HG02981 (cell line): ENCODE measurements around the gene SCN5A.

Experiments used
- ATAC-seq: cut with Tn5 transposase; IDR thresholded peaks from one replicate; pipeline ENCODE4 v1.9.1; 2021; ENCODE audit warnings: mild to moderate bottlenecking, moderate library complexity; ENCODE audit not compliant: unreplicated experiment

SCN5A gene

DNA sequence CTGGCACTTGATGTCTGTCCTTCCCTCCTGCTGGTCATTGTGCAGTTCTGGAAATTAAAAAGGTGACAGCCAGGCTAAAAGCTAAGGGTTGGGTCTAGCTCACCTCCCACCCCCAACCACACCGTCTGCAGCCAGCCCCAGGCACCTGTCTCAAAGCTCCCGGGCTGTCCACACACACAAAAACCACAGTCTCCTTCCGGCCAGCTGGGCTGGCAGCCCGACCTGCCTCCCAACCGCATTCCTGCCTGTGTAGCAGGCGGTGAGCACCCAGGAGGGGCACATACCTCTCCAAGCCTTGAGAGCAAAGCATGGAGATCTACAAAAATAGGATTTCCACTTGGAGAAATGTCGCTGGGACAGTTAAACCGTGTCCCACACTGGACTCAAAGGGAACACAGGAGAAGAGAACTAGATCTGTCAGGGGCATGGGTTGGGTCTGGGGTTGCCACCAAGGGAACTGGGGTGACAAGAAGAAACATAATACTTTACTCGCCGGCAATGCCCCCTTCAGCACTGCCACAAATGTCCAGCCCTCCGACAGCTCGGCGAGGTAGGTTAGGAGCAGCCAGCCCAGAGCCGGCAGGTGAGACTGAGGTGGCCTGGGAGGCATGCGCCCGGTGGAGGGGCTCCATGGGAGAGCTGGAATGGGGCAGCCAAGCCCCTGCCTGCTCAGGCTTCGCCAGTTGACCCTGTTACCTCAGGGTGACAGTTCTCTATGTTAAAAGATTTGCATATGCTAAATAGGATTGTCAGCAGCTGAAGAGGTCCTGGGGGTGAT lies 101.1 kb downstream of the SCN5A start:
- no peak for ATAC-seq

DNA sequence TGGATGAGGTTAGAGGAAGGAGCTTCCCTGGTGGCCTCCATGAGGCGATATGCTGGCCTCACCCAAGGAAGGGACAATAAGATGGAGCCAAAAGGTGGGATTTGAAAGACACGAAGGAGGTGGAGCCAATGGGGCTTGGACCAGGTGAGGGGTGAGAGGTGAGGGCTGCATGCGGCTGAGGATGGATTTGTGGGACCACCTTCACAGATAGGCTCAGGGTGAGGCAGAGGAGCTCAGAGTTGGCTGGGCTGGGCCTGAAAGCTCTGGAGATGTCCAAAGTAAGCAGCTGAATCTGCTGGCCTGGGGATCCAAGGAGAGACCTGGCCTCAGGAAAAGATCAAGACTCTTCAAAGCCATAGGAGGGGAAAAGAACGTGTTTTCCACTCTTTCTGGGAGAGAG lies 103.5 kb downstream of the SCN5A start:
- ATAC-seq = no peak

DNA sequence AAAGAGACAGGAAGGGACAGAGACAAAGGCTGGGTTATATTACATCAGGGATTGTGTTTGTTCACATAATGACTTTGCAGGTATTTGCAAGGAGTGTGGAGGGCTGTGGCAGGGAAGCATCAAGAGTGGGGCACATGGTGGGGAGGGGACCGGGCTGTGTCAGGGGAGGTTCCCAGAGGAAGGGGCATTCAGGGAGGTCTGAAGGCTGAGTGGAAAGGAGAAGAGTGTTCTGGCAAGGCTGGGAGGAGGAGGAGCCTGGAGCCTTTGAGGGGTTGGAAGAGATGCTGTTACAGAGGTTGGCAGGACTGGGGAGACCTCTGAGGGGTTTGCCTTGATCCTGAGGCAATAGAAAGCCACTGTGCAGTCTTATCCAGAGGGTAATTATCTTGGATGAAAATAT lies 103.9 kb downstream of the SCN5A start:
- ATAC-seq = no peak

DNA sequence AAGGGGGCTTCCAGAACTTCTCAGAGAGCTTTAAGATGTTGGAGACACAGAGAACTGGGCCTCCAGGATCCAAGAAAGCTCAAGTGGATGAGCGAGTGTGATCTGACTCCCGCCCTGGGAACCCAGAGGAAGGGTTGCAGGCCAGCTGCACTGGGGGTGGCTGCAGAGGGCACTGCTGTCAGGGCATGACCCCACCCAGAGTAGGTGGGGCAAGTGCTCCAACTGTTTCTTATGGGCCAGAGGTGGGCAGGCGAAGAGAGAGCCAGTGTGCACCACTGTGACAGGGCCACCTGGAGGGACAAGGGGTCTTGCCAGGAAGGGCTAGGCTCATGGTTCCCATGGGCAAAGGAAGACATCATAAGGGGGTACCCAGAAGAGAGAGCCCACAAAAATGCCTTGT lies 104.6 kb downstream of the SCN5A start:
- ATAC-seq = no peak

DNA sequence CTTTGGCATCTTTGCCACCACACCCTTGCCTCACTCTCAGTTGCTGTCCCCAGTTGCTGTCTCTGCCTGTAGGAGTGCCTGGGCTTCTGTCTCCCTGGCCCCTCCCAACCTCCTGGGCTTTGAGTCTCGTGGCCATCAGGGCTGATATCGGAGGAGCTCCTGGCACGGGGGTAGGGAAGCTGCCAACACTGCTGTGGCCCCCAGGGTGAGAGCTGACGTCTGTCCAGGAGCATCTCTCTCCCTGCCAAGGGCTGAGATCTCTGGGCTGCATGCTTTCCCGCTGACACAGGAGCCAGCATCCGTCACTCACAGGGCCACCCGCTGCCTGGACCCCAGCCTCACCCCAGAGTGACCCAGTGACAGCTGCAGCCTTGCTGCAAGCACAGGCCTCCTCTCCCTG lies 105.9 kb downstream of the SCN5A start:
- ATAC-seq = no peak

DNA sequence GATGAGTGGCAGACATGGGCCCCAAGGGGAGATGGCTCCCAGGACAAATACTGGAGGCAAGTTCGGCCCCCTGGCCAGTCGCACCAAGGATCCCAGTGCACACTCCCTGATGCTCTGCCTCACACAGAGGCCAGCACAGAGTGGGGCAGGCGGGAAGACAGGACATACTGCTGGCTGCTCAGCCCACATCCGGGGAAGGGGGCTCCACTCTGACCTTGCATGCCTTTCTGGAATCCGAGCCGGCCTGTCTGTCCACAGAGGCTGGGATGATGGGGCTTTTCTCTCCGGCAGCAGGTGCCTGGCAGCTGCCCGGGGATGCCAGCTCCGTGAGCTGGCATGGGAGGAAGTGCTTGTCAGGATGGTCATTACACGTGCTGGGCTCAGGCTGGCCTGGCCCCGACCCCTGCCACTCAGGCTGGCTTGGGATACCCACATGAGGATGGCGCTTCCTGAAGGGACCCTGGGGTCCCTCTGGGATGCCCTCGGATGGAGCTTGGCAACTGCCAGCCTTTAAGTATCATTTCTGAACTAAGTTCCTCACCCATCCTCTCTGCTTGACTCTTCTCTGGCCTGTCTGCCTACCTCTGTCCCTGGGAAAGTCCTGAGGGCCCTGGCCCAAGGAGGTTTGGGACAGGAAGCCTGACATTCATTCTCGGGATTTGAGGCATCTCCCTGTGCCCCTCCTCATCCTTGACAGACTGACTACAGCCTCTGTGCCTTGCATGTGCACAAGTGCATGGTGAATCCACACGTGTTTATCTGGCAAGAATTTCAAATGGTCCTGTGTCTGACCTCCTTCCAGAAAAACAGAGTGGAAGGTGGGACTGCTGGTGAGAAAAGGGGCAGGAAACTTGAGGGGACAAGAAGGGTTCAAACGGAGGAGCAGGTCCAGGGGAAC lies 106.8 kb downstream of the SCN5A start:
- ATAC-seq = no peak

DNA sequence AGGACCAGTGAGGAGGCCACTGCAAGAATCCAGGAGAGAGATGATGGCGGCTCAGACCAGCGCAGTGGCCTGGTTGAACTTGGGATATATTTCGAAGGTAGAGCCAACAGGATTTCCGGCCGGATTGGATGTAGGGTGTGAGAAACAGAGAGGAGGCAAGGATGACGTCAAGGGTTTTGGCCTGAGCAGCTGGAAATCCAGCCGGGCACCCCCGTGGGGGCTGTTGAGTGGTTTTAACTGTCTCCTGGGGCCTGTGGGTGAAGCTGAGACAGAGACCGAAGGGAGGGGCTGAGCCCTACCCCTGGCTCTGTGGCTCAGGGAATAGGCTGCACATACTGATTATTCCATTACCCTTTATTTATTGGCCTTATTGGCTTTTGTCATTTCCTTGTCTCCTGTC lies 107.7 kb downstream of the SCN5A start:
- no peak for ATAC-seq

DNA sequence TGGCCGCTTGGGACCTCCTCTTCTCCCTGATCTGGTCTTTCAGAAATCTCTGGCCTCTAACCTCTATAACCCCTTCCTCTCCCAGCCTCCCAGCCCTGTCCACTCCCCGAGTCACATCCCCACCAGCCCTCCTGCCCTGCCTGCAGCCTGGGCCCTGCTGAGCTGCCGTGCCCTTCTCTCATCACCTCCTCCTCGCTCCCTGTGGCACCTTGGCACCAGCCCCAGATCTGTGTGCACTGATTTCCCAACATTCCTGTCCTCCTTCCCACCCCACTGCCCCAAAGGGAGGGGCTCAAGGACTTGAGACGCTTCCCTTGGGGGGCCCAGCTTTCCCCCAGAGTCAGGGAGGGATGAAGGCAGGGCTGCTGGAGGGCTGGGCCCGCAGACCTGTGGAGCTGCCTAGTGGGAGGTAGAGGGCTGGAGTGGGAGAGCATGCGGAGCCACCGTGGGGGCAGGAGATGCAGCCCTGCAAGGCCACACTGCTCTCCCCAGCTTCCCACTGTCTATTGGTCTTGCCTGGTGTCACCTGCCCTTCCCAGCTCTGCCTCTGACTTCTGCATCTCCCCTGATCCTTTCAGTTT lies 110.6 kb downstream of the SCN5A start:
- no peak for ATAC-seq

DNA sequence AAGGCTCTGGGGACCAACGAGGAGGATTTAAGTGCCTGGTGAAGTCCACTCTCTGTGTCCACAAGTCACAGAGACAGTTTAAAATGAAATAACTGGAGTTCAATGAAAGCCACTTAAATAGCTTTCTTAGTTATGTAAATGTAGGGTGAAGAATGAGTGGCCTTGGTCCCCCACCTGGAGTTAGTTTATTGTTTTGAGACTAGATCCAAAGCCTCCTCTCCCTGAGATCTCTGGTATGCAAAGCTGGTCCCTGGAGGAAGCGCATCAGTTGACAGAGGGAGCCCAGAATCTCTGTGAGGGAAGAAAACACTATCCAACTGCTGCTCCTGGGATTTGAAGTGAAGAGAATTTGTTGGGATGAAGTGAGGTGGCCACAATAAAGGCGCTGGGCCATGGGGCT lies 112.8 kb downstream of the SCN5A start:
- ATAC-seq = no peak

DNA sequence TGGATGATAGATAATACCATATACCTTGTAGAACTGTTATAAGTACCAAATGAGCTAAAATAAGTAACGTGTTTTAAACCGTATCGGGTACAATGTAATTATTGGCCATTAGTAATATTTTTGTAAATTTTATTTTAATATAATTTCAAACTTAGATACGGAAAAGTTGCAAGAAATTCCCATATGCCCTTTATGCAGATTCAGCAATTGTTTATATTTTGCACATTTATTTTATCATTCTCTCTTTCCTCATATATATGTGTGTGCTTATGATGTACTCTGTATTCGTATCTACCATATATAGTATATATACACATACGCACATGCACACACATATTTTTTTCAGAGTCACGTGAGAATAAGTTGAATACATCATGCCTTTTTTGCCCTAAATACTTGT lies 114.9 kb downstream of the SCN5A start:
- ATAC-seq = no peak

DNA sequence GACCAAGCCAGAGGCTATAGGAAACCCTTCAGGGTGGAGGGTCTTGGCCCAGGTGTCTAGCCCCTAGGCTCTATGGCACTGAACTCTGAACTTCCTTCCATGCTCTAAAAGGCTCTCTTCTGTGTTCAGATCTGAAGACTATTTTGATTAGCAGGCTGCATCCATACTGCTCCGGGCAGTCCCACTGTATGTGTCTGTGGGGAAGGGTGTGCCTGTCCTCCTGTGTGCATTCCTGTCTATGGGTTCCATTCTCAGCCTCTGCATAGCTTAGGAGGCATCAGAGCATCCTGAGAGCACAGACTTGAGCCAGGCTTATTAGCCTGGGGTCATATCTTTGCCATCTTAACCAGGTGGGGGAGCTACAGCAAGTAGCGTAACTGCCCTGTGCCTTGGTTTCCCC lies 115.3 kb downstream of the SCN5A start:
- ATAC-seq = no peak

DNA sequence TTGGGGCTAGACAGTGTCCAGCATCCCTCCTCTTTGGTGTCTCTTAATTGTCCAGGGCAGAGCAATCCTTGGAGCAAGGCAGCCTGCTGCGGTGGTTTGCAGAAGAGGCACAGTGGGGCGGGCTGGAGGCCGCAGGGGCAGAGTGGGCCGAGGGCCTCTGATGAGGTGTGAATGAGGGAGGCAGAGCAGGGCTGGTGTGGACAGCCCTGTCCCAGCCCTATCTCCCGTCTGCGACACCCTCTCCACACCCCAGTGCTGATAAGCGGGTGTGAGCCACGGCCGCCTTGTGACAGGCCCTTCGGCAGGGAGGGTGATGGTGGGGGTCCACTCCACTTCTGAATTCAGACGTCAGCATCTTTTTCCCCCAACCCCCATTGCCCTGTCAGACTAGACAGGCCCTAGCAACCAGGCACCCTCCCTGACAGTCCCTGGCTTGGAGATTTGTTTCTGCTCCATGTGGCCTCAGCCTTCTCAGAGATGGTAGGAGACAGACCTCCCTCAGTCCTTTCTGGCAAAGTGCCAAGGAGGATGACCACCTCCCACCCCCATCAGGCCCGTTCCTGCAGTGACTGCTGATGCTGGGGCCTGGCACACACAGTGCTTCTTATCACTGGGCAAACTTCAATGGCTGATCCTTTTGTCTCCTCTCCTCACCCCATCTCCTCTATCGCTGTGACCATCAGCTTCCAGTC lies 116.1 kb downstream of the SCN5A start:
- ATAC-seq = no peak

DNA sequence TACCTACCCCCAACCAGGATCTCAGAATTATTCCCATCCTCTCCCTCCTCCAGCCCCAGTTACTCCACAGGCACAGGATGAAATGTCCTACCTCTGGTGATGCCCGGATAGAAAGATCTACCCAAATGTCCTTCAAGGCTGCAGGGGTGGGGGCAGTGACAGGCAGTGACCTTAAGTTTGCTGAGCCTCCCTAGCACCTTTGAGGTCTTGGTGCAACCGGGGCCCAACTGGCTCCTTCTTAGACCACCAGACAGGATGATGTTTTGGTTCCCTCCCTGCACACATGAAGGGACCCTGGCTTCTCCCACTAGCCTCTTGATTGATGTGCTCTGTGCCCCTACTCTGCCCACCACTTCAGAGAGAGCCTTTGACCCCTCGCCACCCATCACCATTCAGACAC lies 117.0 kb downstream of the SCN5A start:
- no peak for ATAC-seq

DNA sequence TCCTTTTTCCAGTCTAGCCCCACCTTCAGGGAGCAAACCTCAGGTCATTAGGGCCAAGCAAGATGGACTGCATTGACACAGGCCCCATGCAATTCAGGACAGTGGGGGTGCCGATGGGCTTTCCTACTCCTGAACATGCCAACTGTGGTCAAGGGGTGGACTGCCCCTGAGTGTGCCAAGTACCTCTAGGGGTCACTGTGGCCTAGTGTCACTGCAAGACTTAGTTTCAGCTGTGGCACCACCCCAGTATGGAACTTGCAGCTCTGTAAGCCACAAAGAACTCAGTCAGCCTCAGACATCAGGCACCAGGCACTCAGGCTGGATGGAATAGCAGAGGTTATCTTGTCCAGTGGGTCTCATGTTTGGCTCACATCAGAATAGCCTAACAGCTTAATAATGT lies 121.0 kb downstream of the SCN5A start:
- no peak for ATAC-seq

DNA sequence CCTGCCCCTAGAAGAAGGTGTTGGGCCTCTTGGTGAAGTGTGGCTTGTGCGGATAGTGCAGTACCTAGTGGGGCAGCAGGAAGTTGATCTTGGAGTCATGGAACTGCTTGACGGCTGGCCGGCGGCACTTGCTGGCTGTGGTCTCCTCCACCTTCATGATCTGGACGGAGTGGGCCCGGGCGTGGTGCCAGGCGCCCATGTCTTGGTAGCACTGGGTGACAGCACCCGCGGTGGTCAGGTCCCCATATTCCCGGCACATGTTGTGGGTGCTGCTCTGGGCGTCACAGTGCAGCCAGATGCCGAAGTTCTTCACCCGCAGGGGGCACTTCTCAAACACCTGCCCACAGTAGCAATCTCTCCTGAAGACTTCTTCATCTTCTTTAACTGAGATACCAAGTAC lies 122.7 kb downstream of the SCN5A start:
- no peak for ATAC-seq

DNA sequence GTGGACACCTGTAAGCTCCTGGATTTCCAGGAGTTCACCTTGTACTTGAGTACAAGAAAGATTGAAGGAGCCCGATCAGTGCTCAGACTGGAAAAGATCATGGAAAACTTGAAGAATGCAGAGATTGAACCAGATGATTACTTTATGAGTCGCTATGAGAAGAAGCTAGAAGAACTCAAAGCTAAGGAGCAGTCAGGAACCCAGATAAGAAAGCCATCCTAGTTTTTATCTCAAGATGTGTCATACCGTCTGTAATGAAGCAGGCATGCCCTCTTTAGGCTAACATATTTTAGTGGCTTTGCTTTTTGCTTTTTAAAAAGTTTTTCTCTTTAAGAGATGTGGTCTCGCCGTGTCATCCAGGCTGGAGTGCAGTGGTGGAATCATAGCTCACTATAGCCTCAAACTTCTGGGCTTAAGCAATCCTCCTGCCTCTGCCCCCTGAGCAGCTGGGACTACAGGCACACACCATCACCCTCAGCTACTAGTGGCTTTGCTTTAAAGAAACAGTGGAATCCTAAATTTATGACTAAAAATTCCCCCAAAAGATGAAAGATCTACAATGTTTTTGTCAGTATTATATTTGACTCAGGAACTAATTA lies 125.2 kb downstream of the SCN5A start:
- ATAC-seq = no peak

DNA sequence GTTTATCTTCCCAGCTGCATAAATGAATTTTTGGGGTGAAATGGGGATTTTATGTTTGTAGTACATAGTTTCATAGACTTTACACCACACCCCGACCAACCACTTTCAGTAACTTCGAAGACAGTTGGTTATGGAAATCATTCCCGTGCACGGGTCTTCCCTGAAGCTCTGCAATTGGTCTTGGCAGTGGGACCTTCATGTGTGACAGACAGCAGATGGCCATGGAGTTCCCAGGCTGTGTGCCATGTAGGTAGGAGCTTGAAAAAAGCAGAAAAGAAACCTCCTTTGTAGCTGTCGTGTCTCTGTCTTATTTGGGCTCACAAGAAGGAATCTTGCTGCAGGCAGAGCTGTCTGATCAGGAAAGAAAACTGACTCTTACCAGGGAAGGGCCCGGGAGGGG lies 127.5 kb downstream of the SCN5A start:
- ATAC-seq = no peak

DNA sequence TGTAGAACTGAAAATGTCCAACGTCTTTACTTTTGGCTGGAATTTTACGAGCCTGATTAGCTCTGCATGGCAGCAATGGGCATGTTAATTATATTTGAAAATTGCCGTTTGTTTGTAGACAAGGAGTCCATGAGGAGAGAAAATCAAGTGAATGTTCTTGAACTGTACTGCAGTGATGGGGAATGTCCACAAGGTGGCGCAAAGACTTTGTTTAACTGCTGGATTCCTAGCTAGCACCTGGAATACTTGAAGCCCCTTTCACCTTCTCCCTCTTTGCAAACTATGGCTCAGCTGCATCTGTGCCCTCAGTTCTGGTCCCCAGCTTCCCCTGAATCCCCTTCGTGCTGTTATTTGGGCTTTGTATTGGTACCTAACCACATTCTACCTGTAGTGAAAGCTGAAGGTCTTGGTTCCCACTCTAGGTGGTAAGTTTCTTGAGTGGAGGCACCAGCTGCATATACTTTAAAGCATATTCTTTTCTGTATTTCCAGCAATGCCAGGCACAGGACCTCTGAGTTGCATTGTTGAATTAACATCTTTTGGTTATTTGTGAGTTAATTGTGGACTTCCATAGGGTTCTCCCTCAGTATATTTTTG lies 128.0 kb downstream of the SCN5A start:
- ATAC-seq = no peak

DNA sequence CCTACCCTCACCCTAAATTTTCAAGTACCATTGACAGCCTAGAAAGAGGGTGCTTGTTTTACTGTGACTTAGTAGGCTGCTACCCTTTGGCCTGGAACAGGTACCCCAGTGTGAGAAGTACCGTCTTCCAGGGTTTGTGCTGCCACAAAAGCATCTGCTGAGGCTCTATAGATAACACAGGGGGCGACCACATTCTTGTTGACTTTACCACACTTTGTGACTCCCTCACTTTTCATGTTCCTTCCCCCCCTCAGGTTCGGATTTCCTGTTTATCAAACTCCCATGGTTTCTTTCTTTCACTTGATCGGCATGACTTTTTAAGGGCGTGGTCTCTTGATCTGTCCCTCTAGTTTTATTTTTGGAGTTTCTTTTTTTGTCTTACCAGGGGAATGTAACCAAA lies 129.8 kb downstream of the SCN5A start:
- ATAC-seq = no peak

DNA sequence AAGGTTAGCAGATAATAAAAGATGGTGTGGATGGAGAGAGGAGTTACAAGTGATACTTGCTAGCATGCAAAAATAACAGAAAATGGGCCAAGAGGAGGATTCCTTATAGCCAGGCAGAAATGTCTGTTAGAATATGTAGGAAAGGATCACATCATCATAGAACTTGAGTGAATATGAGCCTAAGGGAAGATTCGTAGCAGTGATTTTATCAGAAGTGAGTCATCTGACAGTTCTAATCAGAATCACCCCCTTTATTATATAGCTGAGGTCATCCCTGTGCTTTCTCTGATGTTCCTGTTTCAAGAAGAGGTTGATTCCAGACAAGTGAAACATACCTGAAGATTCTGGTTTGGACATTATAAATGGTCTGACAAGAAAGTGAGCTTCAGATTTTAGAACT lies 130.5 kb downstream of the SCN5A start:
- ATAC-seq = no peak

DNA sequence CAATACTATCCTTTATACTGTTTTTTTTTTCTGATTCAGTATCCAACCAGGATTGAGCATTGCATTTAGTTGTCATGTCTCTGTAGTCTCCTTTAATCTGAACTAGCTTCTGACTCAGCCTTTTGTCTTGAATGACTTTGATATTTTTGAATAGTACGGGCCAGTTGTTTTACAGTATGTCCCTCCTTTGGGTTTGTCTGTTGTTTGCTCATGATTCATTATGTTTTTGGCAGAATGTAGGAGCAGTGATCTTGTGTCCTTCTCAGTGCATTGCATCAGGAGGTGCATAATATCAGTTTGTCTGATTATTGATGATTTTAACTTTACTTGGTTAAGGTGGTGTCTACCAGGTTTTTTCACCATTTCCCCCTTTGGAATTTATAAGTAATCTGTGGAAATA lies 132.8 kb downstream of the SCN5A start:
- ATAC-seq = no peak
